HG03064 (cell line): ENCODE data around the gene ARHGAP26.
A peak's percentile ranks its signal among the peaks of the same experiment; 100 is the strongest.

Experiments used
- ATAC-seq: cut with Tn5 transposase; IDR thresholded peaks from one replicate; pipeline ENCODE4 v1.9.1; 2021; ENCODE audit warnings: low read depth; ENCODE audit not compliant: unreplicated experiment

Gene ARHGAP26

GRCh38 chr5:142769793-142770649, at the start of gene ARHGAP26:
ARHGAP26 (plus strand) TSS chr5:142770377; CDS start chr5:142770762, 385 bp downstream.
- ATAC-seq: peak; percentile 98

- no peak for ATAC-seq
These were observed 49.4 kb upstream of the ARHGAP26 start for GRCh38 chr5:142720641-142721271.

GRCh38 chr5:142722146-142722545, 48.0 kb upstream of the ARHGAP26 start:
- ATAC-seq: no peak

- no peak for ATAC-seq
These were observed 47.3 kb upstream of the ARHGAP26 start for GRCh38 chr5:142722896-142723295.

GRCh38 chr5:142724821-142725220, 45.4 kb upstream of the ARHGAP26 start:
- no peak for ATAC-seq

- no peak for ATAC-seq
These were observed 44.7 kb upstream of the ARHGAP26 start for GRCh38 chr5:142725231-142726187.

- no peak for ATAC-seq
These were observed 43.9 kb upstream of the ARHGAP26 start for GRCh38 chr5:142726188-142726731.

GRCh38 chr5:142727735-142728047, 42.5 kb upstream of the ARHGAP26 start:
- ATAC-seq: no peak

GRCh38 chr5:142735323-142736246, 34.6 kb upstream of the ARHGAP26 start:
- ATAC-seq: no peak

GRCh38 chr5:142736247-142736632, 33.9 kb upstream of the ARHGAP26 start:
- ATAC-seq: no peak

GRCh38 chr5:142737179-142737578, 33.0 kb upstream of the ARHGAP26 start:
- ATAC-seq: no peak

- no peak for ATAC-seq
These were observed 29.5 kb upstream of the ARHGAP26 start for GRCh38 chr5:142740474-142741242.

- ATAC-seq: no peak
These were observed 26.4 kb upstream of the ARHGAP26 start for GRCh38 chr5:142743592-142744441.

GRCh38 chr5:142745268-142745667, 24.9 kb upstream of the ARHGAP26 start:
- ATAC-seq: no peak

- ATAC-seq: no peak
These were observed 23.4 kb upstream of the ARHGAP26 start for GRCh38 chr5:142746532-142747433.

GRCh38 chr5:142748132-142748531, 22.0 kb upstream of the ARHGAP26 start:
- no peak for ATAC-seq
